Glomerular visceral epithelial cell (primary cell): ENCODE results near the gene GNAS-AS1.
"Not testable (repeated sequence)": the region's sequence is repeated elsewhere in the genome, so short reads cannot be mapped to it uniquely, and the experiment has no call there.

ENCODE experiments used
- DNase-seq: peaks from one replicate; pipeline ENCODE4 v3.0.0-alpha.2; 2016; ENCODE audit errors: extremely low spot score

GNAS-AS1 gene

DNA sequence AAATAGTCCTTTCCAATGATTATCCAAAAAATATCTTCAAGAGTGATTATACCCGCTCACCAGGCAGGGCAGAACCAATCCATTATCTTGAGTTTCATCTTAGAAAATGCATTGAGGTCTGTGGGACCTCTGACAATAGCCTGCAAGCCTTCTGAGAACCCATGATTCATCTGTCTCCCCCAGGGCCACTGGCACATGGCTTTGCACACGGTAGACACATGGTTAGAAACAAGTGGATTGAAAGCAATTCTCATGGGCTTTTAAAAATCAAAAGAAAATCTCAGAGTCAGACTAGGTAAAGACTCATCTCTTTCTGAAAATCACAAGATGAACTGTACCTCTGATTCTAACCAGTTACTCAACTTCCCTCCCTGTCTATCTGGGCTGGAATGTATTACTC, 15.5 kb downstream of the GNAS-AS1 start:
- no peak for DNase-seq

DNA sequence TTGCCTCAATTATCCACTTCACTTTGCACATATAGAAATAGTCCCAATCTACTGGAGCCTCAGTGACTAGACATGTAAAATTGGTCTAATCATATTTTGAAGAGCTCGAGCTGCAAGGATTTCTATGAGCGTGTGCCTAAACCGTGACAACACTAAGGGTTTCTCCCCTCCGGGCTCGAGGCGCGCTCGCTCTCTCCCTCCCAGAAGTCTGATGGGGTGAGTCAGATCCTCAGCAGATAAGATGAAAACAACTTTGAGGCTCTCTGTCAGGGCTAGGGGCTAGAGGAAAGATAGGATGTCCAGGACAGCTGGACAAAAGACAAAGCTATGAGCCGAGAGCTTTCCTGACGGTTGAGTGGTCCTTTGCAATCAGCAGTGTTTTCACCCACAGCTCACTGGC, 16.8 kb downstream of the GNAS-AS1 start:
- DNase-seq, result no peak

DNA sequence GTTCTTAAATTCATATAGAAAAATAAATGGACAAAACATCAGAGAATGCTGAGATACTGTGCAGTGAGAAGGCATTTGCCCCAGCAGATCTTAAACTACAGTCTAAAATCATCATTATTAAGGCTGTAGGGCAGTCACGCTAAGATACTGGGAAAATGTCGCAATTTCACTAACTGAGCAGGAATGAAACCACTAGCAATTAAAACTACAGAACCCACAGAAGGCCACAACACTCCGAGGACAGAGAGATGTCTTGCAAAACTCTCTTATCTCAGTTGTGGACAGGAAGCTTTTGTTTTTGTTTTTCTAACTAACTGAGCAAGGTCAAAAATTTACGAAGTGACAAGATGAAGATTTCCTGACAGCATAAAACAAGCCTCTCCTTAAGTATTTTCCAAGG, 18.2 kb downstream of the GNAS-AS1 start:
- DNase-seq, result no peak

DNA sequence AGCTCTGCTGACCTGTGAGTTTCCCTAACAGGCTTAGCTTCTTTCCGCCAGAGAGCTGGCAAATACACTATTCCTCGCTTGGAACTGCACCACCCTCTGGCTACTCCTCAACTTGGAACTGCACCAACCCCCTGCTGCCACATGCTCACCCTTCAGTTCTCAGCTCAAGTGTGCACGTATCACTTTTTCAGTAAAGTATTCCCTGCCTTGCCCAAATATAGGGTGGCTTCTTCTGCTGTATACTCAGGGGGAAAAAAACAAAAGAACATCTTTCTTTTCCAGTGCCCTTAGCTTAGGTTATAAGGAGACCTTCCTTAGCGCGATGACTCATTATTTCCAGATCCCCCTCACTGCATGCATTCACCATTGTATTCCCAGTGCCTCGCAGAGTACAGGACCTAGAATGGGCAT, 21.2 kb downstream of the GNAS-AS1 start:
- no peak for DNase-seq

DNA sequence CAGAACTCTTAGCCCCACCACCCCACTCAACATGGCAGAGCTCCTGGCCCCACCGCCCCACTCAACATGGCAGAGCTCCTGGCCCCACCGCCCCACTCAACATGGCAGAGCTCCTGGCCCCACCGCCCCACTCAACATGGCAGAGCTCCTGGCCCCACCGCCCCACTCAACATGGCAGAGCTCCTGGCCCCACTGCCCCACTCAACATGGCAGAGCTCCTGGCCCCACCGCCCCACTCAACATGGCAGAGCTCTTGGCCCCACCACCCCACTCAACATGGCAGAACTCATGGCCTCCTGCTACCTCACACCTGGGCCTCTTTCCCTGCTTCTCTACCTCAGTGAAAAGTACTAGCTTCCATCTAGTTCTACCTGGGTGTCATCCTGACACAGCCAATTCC, 21.9 kb downstream of the GNAS-AS1 start:
- DNase-seq, result not testable (repeated sequence)

DNA sequence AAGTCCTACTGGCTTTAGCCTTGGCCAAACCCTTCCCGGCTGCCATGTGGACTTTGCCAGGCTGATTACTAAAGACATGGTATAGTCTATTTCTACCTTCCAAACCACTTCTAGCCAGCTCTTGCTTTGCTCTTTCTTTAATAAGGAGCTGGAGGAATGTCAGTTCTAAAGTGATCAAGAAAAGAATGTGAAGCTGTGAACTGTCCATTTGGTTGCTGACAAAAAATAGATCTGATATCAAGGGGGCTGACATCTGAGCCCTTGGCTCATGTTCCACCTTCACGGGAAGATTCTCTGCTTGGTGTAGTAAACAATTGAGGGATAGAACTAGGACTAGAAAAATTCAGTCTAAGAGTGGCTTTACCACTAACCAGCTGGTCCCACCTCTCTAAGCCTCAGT, 22.6 kb downstream of the GNAS-AS1 start:
- no peak for DNase-seq

DNA sequence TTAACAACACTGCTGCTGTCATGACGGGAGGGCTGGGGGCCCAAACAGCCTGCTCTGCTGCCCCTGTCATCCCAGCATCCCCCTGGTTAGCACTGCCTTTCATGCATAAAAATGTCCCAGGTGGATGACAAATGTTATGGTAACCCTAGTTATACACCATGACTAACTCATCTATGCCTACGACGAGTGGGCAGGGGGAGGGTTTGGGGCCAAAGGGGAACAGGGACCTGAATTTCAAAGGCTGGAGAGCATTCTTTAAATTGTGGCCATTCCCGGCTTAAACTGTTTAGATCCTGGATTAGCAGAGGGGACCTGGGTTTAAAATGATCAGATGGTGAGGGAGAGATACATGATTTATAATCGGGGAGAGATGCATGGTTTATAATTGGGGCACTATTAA, 24.4 kb downstream of the GNAS-AS1 start:
- DNase-seq, result no peak

DNA sequence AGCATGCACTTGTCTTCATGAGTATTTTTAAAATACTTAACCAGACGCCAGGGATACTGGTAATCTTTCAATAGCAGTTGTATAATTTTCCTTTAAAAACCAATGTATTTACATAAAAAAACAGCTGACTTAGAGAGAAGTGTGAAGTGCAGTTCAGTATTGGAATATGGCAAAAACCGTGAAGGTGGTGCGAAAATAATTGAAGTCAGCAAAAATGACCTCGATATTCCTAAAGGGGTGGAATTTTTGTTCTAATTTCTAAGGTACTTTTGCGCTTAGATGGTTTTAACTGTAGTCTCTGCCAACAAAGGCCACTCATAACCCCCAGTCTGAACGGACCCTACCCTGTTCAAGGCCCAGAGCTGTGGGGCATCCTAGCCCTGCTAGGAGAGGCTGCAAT, 25.3 kb downstream of the GNAS-AS1 start:
- no peak for DNase-seq

DNA sequence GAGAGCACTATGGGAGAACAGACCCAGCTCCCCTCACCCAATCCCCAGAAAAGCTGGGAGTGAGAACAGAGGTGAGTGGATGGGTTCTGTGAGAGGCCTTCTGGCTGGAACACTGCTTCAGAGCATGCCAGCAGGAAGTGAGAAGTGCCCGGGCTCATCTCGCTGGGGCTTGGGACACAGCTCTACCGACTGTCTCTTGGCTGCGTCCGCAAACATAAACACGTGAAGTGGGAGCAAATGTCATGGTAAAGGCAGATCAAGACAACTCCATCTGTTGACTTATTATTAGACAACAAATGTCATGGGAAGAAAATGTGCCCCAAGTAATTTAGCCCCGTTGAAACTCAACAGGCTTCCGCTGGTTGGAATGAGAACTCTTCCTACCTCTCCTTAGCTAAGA, 25.9 kb downstream of the GNAS-AS1 start:
- DNase-seq, result no peak

DNA sequence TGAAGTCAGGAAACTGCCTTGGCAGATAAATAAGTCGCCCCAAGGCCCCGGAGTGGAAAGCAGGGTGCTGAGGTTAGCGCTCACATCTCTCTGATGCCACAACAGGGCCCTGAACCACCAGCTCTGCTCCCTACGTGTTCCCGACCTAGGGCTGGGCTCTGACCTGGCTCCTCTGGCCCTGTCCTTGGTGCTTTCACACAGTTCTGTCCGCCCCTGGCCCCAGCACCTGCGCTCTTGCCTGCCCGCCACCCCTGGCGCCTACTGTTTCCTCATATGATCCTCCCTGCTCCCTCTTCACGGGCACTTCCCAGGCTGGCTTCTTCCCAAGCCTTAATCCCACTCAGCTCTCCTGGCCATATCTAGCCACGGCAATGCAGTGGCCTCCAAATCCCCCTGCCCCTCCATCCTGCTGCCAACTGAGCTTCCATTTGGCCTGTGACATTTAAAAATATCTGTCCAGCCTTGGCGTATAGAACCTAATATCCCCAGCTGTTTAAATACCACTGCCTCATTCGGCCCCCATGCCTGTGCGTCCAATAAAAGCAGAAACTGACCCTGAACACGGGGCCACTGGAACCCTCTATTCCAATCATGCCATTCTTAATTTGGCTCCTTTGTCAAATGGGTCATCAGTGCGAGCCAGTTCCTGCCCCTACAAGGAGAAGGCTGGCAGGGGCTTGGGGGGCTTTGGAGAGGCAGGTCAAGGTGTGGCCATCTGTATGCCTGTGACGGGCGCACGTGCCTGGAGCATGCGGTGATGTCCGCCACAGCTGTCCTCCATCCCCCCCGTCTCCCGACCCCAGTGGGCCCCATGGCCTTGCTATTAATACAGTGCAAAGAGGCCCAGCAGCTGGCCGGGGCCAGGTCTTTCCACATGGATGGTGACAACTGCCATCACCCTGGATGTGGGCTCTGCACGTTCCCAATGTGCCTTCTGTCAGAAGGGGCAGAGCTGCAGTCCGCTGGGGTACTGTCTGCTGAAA, 27.7 kb downstream of the GNAS-AS1 start:
- DNase-seq, result no peak

DNA sequence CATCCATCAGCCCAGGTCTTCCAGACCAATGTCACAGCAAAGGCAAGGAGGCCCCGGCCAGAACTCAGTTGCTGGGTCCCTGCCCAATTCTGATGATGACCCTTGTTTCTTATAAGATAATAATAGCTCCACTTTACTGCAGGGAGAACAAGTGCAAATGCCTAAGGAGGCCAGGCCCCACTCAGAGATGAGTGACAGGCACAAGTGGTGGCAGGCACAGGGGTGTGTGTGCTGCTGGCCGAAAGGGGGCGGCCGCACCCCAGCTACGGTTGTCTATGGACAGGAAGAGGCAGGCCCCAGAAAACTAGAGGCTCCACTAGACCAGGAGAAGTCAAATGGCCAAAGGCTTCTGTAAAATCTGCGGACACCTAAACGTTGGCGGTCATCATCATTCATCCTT, 28.6 kb downstream of the GNAS-AS1 start:
- DNase-seq, result no peak

DNA sequence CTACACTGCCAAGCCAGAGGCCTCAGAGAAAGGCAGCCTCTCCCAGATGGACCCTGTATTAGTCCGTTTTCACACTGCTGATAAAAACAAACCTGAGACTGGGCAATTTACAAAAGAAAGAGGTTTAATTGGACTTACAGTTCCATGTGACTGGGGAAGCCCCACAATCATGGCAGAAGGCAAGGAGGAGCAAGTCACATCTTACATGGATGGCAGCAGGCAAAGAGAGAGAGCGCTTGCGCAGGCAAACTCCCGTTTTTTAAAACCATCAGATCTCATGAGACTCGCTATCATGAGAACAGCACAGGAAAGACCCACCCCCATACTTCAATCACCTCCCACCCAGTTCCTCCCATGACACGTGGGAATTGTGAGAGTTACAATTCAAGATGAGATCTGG, 30.2 kb downstream of the GNAS-AS1 start:
- DNase-seq, result not testable (repeated sequence)

DNA sequence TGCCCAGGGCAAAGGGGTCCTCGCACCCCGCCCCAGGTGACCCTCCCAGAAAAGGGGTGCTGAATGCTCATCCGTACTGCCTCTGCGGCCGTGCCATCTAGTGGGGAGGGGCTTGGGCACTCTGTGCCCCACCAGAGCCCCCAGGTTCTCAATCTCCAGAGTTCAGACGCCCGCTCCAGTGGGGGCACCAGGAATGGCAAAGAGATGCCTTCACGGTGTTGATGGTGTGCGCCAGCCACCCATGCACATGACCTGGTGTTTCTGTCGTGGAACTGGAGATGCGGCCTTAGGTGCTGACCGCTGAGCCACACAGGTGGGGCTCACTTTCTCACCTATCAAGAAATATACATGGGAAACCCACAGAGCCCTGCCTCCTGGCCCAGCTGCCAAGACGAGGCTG, 30.8 kb downstream of the GNAS-AS1 start:
- no peak for DNase-seq

DNA sequence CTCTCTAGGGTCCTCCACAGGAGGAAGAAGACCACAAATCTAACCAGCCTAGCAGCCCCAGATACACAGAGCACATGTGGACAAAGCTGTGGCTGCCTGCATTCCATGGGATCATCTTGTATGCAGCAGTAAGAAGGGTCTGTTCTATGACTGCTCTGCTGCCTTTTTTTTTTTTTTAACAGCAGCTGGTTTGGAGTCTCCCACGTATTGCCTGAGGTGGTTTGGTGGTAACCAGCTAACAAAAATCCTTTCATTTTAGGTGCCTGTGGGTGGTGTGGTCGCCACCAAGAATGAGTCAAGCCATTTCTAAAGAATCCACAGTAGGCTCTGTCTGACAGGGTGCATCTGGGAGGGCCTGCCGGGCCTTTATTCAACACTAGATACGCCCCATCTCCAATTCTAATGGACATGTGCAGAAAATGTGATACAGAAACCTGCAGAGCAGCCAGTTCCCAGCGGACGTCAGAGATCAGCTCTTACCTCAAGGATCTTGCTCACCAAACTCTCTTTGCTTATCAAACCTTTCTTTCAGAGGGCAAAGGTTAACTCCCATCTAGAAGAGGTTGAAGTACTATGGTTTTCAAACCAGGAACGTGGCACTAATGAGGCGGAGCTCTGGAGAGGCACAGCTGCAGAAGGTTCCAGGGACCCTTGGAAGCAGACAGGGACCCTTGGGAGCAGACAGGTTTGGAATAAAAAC, 32.0 kb downstream of the GNAS-AS1 start:
- DNase-seq, result peak; percentile 40

DNA sequence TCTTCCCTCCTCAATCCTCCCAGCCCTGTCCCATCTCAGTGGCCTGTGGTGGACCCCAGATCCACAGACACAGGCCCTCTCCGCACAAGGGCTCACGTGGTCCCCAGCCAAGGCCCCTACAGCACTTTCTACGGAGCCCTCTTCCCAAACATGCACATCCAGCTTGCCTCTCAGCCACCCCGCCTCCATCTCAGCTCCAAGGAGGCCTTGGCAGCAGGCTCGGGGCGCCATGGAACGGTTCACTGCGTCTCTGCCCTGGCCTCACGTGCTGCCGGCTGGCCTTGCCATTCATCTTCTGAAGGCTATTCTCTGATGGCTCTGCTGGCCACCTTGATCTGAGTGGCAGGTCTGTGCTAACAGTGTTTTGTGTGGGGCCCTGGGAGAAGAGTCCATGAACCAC, 33.0 kb downstream of the GNAS-AS1 start:
- no peak for DNase-seq

DNA sequence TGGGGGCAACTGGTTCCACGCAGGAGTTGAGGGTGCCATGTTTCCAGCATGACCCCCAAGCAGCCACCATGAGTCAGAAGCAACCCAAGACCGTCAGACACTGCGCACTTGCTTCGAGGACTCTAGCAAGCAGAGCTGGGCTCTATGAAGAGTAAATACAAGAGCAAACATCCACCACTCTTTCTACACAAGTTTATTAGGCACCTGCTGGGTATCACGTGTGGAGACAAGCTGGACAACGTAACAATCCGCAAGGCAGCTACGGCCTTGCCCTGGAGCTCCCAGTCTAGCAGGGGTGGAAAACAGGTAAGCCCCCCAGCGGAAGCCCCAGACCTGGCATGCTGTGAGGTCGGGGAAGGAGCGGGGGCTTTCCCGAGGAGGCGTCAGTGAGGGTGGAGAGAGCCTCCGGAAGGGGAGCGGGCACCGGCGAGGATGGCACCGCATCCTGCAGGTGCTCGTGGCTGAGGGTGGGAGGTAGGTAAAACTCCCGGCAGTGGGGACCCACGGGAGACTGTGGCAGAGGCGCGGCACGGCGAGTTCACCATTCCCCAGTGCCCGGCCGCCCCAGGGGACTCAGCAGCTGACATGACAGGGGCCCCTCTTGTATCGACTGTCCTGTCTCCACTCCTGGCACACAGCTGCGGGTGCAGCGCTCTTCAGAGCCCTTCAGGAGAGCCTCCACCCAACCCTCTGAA, 33.6 kb downstream of the GNAS-AS1 start:
- DNase-seq, result no peak

DNA sequence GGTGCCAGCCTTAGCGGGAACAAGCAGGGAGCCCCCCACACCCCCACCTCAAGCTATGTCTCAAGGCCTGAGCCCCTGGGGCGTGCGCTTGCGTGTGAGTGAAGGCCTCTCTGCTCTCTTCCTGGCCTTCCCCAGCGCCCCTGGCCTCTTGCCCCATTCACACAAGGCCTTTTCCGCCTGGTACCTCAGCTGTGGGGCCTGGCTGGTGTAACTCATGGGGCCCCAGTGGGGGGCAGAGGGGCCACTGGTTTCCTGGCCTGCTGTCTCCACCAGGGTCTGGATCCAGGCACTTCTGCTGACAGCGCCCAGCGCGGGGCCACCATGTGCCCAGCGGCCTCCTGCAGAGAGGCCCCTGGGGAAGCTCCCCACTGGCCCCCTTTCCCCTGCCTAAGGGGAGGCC, 34.7 kb downstream of the GNAS-AS1 start:
- DNase-seq, result no peak

DNA sequence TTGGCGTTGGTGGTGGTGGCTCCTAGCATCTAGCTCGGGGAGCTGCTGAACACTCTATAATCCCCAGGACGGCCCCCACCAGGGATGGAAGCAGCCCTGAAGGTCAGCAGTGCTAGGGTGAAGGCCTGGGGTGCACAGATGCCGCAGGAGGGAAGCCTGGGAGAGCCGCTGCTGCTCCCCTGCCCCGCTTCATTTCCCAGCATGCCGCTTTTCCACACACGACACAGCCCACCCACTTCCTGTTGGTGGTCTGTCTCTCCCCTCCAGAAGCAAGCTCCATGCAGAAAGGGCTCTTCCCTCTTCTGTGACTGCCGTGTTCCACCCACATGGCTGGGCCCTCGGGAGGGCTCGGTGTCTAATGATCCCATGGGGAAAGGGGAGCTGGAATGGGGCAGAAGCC, 35.3 kb downstream of the GNAS-AS1 start:
- DNase-seq, result no peak

DNA sequence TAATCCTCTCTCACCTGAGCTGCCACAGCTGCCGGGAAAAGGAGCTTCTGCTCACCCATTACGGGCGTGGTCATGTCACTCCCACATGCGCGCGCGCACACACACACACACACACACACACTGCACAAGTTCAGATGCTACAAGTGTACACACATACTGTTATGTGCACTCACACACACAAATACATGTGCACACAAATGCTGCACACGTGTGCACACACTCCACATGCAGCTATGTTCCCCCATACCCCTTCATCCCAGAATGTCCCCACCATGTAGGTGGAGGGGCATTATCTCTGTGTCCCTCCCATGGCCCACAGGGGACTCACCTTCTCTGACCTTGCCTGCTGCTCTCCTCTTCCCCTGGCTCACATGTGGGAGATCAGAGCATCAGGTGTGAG, 37.3 kb downstream of the GNAS-AS1 start:
- no peak for DNase-seq

DNA sequence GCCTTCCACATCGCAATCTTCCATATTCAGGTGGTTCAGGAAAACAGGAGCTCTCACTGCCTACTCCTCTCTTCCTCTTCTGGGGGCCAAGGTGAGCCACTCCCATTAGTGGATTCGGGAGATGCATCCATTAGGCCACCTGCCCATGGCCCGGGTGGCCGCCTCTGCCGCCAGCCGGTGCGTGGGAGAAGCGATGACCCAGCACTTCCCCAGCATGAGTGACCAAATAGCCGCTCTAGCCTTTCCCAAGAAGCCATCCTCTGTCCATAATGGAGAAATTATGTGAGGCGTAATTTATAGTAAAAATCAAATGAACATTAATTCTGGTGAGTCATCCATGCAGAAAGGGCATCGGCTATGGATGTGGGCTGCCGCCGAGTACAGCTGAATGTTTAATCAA, 39.4 kb downstream of the GNAS-AS1 start:
- no peak for DNase-seq

DNA sequence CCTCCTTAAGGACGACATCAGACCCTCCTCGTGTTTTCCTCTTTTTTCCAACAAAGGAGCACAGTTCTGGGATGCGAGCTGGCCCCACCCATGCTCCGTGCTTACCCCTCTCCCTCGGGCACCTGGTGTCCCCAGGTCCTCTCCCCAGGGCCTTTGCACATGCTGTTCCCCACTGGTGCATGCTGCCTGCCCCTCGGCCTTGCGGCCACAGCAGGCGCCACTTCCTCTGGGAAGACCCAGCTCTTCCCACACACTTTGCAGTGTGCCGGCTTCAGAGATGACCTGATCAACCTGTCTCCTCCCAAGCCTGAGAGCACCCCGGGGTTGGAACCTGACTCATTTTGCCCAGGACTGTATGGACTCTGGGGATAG, 39.8 kb downstream of the GNAS-AS1 start:
- no peak for DNase-seq

DNA sequence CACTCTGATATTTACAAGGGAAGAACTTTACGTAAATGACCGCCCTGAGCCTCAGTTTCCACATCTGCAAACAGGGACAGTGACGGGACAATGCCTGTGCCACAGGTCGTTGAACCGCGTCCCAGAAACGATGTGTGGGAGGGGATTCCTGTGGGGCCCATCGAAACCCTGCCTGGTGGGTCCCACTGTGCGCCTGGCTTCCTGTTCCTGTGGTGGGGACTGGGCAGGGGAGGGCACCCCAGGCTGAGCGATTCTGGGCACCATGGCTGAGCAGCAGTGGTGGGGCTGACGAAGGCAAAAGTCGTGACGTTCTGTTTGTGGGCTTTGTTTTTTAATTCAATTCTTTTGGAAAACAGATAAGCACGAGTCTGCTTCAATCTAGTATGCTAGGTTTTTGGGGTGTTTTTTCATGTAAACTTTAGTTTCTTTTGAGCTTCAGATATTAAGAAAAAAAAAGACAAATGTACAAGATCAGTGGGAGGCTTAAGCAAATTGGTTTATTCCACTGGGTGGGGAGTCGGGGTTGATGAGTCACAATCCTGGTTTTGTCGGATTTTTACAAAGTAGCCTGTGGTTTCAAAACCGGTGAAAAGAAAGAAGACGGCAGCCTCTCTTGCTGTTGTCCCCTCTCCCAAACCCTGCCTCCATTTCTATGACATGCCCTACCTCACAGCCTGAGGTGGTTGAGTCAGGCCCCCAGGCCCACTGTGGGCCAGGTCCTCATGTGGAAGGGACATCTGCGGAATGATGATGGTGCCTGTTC, 40.4 kb downstream of the GNAS-AS1 start:
- DNase-seq, result no peak
